A549 (cell line): ENCODE results near the gene G3BP1. TPM values are rescaled to one million over a fixed set of nuclear protein-coding genes. Genes with fewer than 3 reads are reported as not detected.
A peak's percentile ranks its signal among the peaks of the same experiment; 100 is the strongest.
"Not testable (repeated sequence)": the region's sequence is repeated elsewhere in the genome, so short reads cannot be mapped to it uniquely, and the experiment has no call there.

ENCODE experiments used
- ATAC-seq, 2 experiments: fragments of 200-7000 bp in 1 of 2; fragments of >200 bp in 1 of 2; cut with Nextera tagmentation in 1 of 2; cut with Tn5 transposase in 1 of 2; 3 replicates each; pipeline versions ENCODE4 v1.8.0 to v1.9.1; 2018 to 2020; ENCODE audit warnings: mild to moderate bottlenecking in 1 of 2, moderate library complexity in 1 of 2
- CTCF ChIA-PET: fragments of 300-600 bp; sonication (Branson Sonifier 250); formaldehyde crosslinking; extraction: SDS; loops from one replicate; lab custom pipeline; 2021; ENCODE audit warnings: antibody characterized with exemption, inconsistent platforms; lab: Yijun Ruan, JAX
- POLR2A ChIA-PET: fragments of 350-600 bp; formaldehyde crosslinking; extraction: SDS; loops from one replicate; lab custom pipeline; 2021; ENCODE audit warnings: antibody characterized with exemption, inconsistent platforms; lab: Yijun Ruan, JAX
- DNase-seq, 2 experiments: peaks; one replicate each; pipeline versions ENCODE4 v3.0.0 to v3.0.0-alpha.2; 2011 to 2016; ENCODE audit warnings: low read depth in 1 of 2, low spot score in 1 of 2
- FAIRE-seq: peaks from 2 replicates; lab custom pipeline; 2011; peaks lifted over from hg19 to GRCh38; lab: Jason Lieb, UNC
- H3K27ac ChIP-seq, 2 experiments: fragments of >200 bp; sonication (Bioruptor Twin); formaldehyde crosslinking; 3 replicates each; pipeline ENCODE4 v1.5.1; 2016 to 2017
- H3K4me1 ChIP-seq: fragments of >200 bp; sonication (Bioruptor Twin); formaldehyde crosslinking; 3 replicates; pipeline ENCODE4 v1.6.1; 2016
- H3K4me2 ChIP-seq: fragments of >200 bp; sonication (Bioruptor Twin); formaldehyde crosslinking; 3 replicates; pipeline ENCODE4 v1.6.1; 2016
- H3K4me3 ChIP-seq: fragments of >200 bp; sonication (Bioruptor Twin); formaldehyde crosslinking; 3 replicates; pipeline ENCODE4 v1.5.1; 2016
- H3K9me3 ChIP-seq: fragments of >200 bp; sonication (Bioruptor Twin); formaldehyde crosslinking; 3 replicates; pipeline ENCODE4 v1.6.1; 2016
- ATOH8 ChIP-seq: fragments of 250-450 bp; sonication (Bioruptor Pico); IDR thresholded peaks from 2 replicates; pipeline ENCODE4 v1.5.0; 2020; ENCODE audit warnings: low read depth, mild to moderate bottlenecking, moderate library complexity
- BHLHE40 ChIP-seq: IDR thresholded peaks from 2 replicates; pipeline ENCODE4 v1.6.1; 2012; ENCODE audit warnings: low read depth, low read length, inconsistent platforms
- CBX2 ChIP-seq: fragments of 200-600 bp; sonication (generic); IDR thresholded peaks from 2 replicates; pipeline ENCODE4 v1.6.1; 2016; ENCODE audit warnings: low read depth, mild to moderate bottlenecking, borderline replicate concordance
- CBX8 ChIP-seq: fragments of 200-600 bp; sonication (generic); IDR thresholded peaks from 2 replicates; pipeline ENCODE4 v1.6.1; 2016
- CEBPB ChIP-seq, 2 experiments: fragments of >200 bp in 1 of 2; sonication (Bioruptor Twin) in 1 of 2; formaldehyde crosslinking in 1 of 2; IDR thresholded peaks; 2 replicates each; pipeline ENCODE4 v1.6.1; 2012 to 2016
- CHD2 ChIP-seq: fragments of 150-350 bp; IDR thresholded peaks from 2 replicates; pipeline ENCODE4 v1.6.1; 2014; ENCODE audit warnings: low read length; ENCODE audit not compliant: partially characterized antibody
- CTCF ChIP-seq: fragments of >200 bp; sonication (Bioruptor Twin); formaldehyde crosslinking; IDR thresholded peaks from 3 replicates; pipeline ENCODE4 v1.5.1; 2016
- EP300 ChIP-seq, 2 experiments: fragments of >200 bp; sonication (Bioruptor Twin); formaldehyde crosslinking; IDR thresholded peaks; 2 replicates in 1 of 2; 3 replicates in 1 of 2; pipeline ENCODE4 v1.6.1; 2016 to 2017
- ESRRA ChIP-seq: fragments of 150-350 bp; IDR thresholded peaks from 2 replicates; pipeline ENCODE4 v1.6.1; 2014; ENCODE audit warnings: mild to moderate bottlenecking, low read length, borderline replicate concordance
- GATA3 ChIP-seq: IDR thresholded peaks from 2 replicates; pipeline ENCODE4 v1.6.1; 2012; ENCODE audit warnings: borderline replicate concordance
- HES2 ChIP-seq: fragments of >200 bp; sonication (Bioruptor Twin); formaldehyde crosslinking; IDR thresholded peaks from 2 replicates; pipeline ENCODE4 v1.6.1; 2016
- HMGXB4 ChIP-seq: fragments of 250-450 bp; sonication (Bioruptor Pico); IDR thresholded peaks from 2 replicates; pipeline ENCODE4 v1.5.0; 2021; ENCODE audit warnings: mild to moderate bottlenecking, moderate library complexity, borderline replicate concordance
- HOXB5 ChIP-seq: fragments of 250-450 bp; sonication (Bioruptor Pico); IDR thresholded peaks from 2 replicates; pipeline ENCODE4 v1.5.0; 2020; ENCODE audit warnings: mild to moderate bottlenecking, moderate library complexity
- JUN ChIP-seq, 2 experiments: fragments of >200 bp; sonication (Bioruptor Twin); formaldehyde crosslinking; IDR thresholded peaks; 2 replicates in 1 of 2; 3 replicates in 1 of 2; pipeline ENCODE4 v1.6.1; 2016 to 2017
- MAFK ChIP-seq: fragments of 450-650 bp; IDR thresholded peaks from 2 replicates; pipeline ENCODE4 v1.6.1; 2014; ENCODE audit not compliant: partially characterized antibody
- MAX ChIP-seq: IDR thresholded peaks from 2 replicates; pipeline ENCODE4 v1.6.1; 2012
- MYC ChIP-seq: IDR thresholded peaks from 2 replicates; pipeline ENCODE4 v1.6.1; 2012; ENCODE audit warnings: mild to moderate bottlenecking, inconsistent platforms, low read length, improper control_type of control experiment, borderline replicate concordance
- NR3C1 ChIP-seq: fragments of >200 bp; sonication (Bioruptor Twin); formaldehyde crosslinking; IDR thresholded peaks from 3 replicates; pipeline ENCODE4 v1.6.1; 2017
- POLR2A ChIP-seq: IDR thresholded peaks from 2 replicates; pipeline ENCODE4 v1.6.1; 2012; ENCODE audit warnings: mild to moderate bottlenecking, low read length
- RCOR1 ChIP-seq: fragments of 150-350 bp; IDR thresholded peaks from 2 replicates; pipeline ENCODE4 v1.6.1; 2014; ENCODE audit warnings: antibody characterized with exemption, low read length, low read depth
- RNF2 ChIP-seq: fragments of 200-600 bp; sonication (generic); IDR thresholded peaks from 2 replicates; pipeline ENCODE4 v1.6.1; 2016; ENCODE audit warnings: low read depth, mild to moderate bottlenecking, antibody characterized with exemption, moderate library complexity, borderline replicate concordance
- USF2 ChIP-seq: fragments of 450-650 bp; IDR thresholded peaks from 2 replicates; pipeline ENCODE4 v1.6.1; 2014; ENCODE audit warnings: antibody characterized with exemption
- ZNF302 ChIP-seq: fragments of 250-450 bp; sonication (Bioruptor Pico); IDR thresholded peaks from 2 replicates; pipeline ENCODE4 v1.9.0; 2021; ENCODE audit warnings: inconsistent platforms, mild to moderate bottlenecking, moderate library complexity
- ZSCAN20 ChIP-seq: fragments of 250-450 bp; sonication (Bioruptor Pico); IDR thresholded peaks from 2 replicates; pipeline ENCODE4 v1.8.0; 2022; ENCODE audit warnings: mild to moderate bottlenecking, moderate library complexity
- WGBS: methylation state at CpG from one replicate; pipeline ENCODE4 v1.1.6; 2017; ENCODE audit errors: missing lambda C conversion rate; 5-methylcytosine and 5-hydroxymethylcytosine counted together
- polyA plus RNA-seq, 4 experiments: library from polyadenylated mRNA; depleted of rRNA in 3 of 4; stranded (reverse); fragments of >200 nt; fragmentation: RNase III in 1 of 4; extraction: RNeasy Plus Mini Kit Qiagen cat#74134 plus additional on column Dnase treatment in 1 of 4; gene quantifications; 2 replicates in 3 of 4; 3 replicates in 1 of 4; pipeline ENCODE4 v1.2.3, GENCODE V29; 2011 to 2017

G3BP1 gene
- polyA plus RNA-seq, 2 of the 4 experiments (the other 2 are of a cell fraction) = 126 to 176 TPM

- TF ChIP-seq MAX = no peak
- no peak for TF ChIP-seq CHD2
- no peak for TF ChIP-seq MYC
- TF ChIP-seq JUN (IDR thresholded peaks at IDR 0.05) = no peak
- TF ChIP-seq CTCF = no peak
- TF ChIP-seq CEBPB (IDR thresholded peaks at IDR 0.05) = no peak
These were observed 8.6 kb downstream of the G3BP1 start (continued) for GRCh38 chr5:151780348-151780747.

GRCh38 chr5:151781201-151781600 lies 9.4 kb downstream of the G3BP1 start:
- H3K4me1 ChIP-seq = peaks cover 63% of the 10 kb centered on the region
- H3K9me3 ChIP-seq = no peaks in the 10 kb centered on the region
- 55% methylated on average over 1 of the region's 1 CpG for WGBS
- ChIA-PET POLR2A (interaction anchor here (2.7 kb wide), 1 partner anchor 10 kb away, joined by 18 read pairs; the partner anchor contains the start of gene G3BP1), CTCF (no interaction called here)
- TF ChIP-seq ATOH8 (CRISPR knock-in tag) (no peak), CHD2 (no peak), CEBPB (IDR thresholded peaks at IDR 0.05) (no peak), HOXB5 (no peak), ZNF302 (no peak), USF2 (no peak), MYC (no peak), ZSCAN20 (CRISPR knock-in tag) (no peak), BHLHE40 (no peak), POLR2A (no peak)
- no peak for DNase-seq
- ATAC-seq = no peak
- H3K4me2 ChIP-seq = peak overlapping the region; percentile 23; the same call in 2 of the 3 replicates
- no peak overlapping the region for H3K27ac ChIP-seq
- FAIRE-seq = no peak
- no peak overlapping the region for H3K4me3 ChIP-seq

- 96% methylated on average over 16 of the region's 16 CpGs for WGBS
- H3K4me2 ChIP-seq, H3K4me3 ChIP-seq, FAIRE-seq, DNase-seq, ATAC-seq, H3K9me3 ChIP-seq, H3K27ac ChIP-seq: not testable (repeated sequence)
- ChIA-PET CTCF (interaction anchor here (1.2 to 1.7 kb wide), 2 partner anchors 17 to 42 kb away, joined by 3 to 4 read pairs; no protein-coding TSS in a partner anchor), POLR2A (interaction anchor here (1.8 kb wide), 1 partner anchor 12 kb away, joined by 6 read pairs; the partner anchor contains the start of gene G3BP1)
- peaks cover 60% of the 10 kb centered on the region for H3K4me1 ChIP-seq
These were observed 11.9 kb downstream of the G3BP1 start for GRCh38 chr5:151783664-151784063.

GRCh38 chr5:151784141-151784540 lies 12.4 kb downstream of the G3BP1 start:
- FAIRE-seq (no peak), DNase-seq (no peak), ATAC-seq (no peak)
- no peaks in the 10 kb centered on the region for H3K9me3 ChIP-seq
- ChIA-PET CTCF (interaction anchor here (0.5 to 1.7 kb wide), 3 partner anchors 10 to 41 kb away, joined by 3 read pairs; no protein-coding TSS in a partner anchor), POLR2A (interaction anchor here (1.8 kb wide), 1 partner anchor 13 kb away, joined by 6 read pairs; the partner anchor contains the start of gene G3BP1)
- no peak overlapping the region for H3K27ac ChIP-seq
- no peak overlapping the region for H3K4me2 ChIP-seq
- H3K4me1 ChIP-seq = peaks cover 60% of the 10 kb centered on the region
- no peak for TF ChIP-seq RNF2
- no peak for TF ChIP-seq HES2
- no peak for TF ChIP-seq MAFK
- no peak for TF ChIP-seq CBX2
- TF ChIP-seq MAX = no peak
- no peak for TF ChIP-seq ZNF302
- TF ChIP-seq GATA3 = no peak
- TF ChIP-seq ESRRA = no peak
- TF ChIP-seq HMGXB4 (CRISPR knock-in tag) = no peak
- no peak for TF ChIP-seq NR3C1
- no peak for TF ChIP-seq RCOR1
- TF ChIP-seq EP300 (IDR thresholded peaks at IDR 0.05) = no peak
- no peak for TF ChIP-seq CBX8
- no peak for TF ChIP-seq HOXB5
- H3K4me3 ChIP-seq = no peak overlapping the region
- WGBS = 64% methylated on average over 3 of the region's 3 CpGs
